ENCODE measurements around the gene NOP9.

DNA sequence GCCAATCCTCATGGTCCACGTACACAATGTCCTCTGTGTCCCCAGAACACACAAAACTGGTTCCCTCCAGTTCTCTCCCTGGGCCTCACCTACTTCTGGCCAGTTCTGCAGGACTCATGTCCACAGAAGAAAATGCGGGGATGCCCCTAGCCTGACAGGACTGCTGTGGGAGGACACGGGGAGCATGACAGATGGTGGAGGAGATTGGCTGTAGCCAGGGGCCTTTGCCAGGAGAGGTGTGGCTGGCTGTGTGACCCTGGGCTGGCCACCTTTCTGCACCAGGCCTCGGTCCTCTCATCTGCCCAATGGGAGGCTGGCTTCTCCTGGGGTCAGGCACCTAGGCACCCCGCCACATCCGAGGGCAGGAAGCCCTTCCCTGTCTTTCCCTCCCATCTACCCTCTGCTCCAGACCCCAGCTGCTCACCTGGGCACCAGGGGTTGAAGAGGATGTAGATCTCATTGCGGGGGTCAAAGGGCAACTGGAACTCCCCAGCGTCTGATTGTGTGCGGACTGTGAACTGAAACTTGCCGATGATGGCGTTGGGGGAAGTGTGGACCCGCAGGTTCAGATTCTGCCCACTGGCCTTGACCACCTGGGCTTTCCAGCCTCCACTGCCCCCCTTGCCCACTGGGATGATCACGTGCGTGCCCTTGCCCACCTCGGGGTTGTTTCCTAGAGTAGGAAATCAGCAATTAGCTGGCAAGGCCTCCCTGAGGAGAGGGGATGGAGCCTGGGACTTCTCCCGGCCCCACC lies 39.4 kb upstream of the NOP9 start:
- TF ChIP-seq POLR2AphosphoS5 (IDR thresholded peaks at IDR 0.05; ENCODE audit: low read depth, low read length): no peak
- TF ChIP-seq POLR2A (IDR thresholded peaks at IDR 0.05; ENCODE audit: low read depth, low read length): no peak
- no peak for TF ChIP-seq TAF1 (IDR thresholded peaks at IDR 0.05; ENCODE audit: low read depth, low read length)
- TF ChIP-seq SPI1 (IDR thresholded peaks at IDR 0.05; ENCODE audit: low read depth, low read length): no peak
- no peak for TF ChIP-seq PAX5 (IDR thresholded peaks at IDR 0.05; ENCODE audit: insufficient read depth, low read length, severe bottlenecking)

Measured in GM12891 (cell line).